ENCODE results near the gene MTMR4.
A peak's percentile ranks its signal among the peaks of the same experiment; 100 is the strongest.
"Not testable (repeated sequence)": the region's sequence is repeated elsewhere in the genome, so short reads cannot be mapped to it uniquely, and the experiment has no call there.

The MTMR4 gene

GRCh38 chr17:58517378-58517927, 3.0 kb upstream of the MTMR4 start:
- TF ChIP-seq JUND (IDR thresholded peaks at IDR 0.05; ENCODE audit: low read depth) = no peak
- peak in 1 of 2 experiments; percentile 64 for DNase-seq (ENCODE audit: low read depth in 1 of 2, low spot score in 1 of 2)
- in situ Hi-C loops (cut with HindIII; ENCODE audit: low pct_unique_long_range_greater_than_20kb, low sequenced_read_pairs) = no loop called here

GRCh38 chr17:58516644-58517377, 2.4 kb upstream of the MTMR4 start:
- in situ Hi-C loops (cut with HindIII; ENCODE audit: low pct_unique_long_range_greater_than_20kb, low sequenced_read_pairs) = no loop called here
- no peak for DNase-seq (ENCODE audit: low read depth in 1 of 2, low spot score in 1 of 2)
- no peak for TF ChIP-seq JUND (IDR thresholded peaks at IDR 0.05; ENCODE audit: low read depth)

GRCh38 chr17:58515286-58515685, 848 bp upstream of the MTMR4 start:
- no peak for DNase-seq (ENCODE audit: low read depth in 1 of 2, low spot score in 1 of 2)
- in situ Hi-C loops (cut with HindIII; ENCODE audit: low pct_unique_long_range_greater_than_20kb, low sequenced_read_pairs) = no loop called here
- no peak for TF ChIP-seq JUND (IDR thresholded peaks at IDR 0.05; ENCODE audit: low read depth)

GRCh38 chr17:58514770-58515157, 326 bp upstream of the MTMR4 start:
- in situ Hi-C loops (cut with HindIII; ENCODE audit: low pct_unique_long_range_greater_than_20kb, low sequenced_read_pairs) = no loop called here
- no peak for DNase-seq (ENCODE audit: low read depth in 1 of 2, low spot score in 1 of 2)
- no peak for TF ChIP-seq JUND (IDR thresholded peaks at IDR 0.05; ENCODE audit: low read depth)

GRCh38 chr17:58513267-58513964, 1.0 kb downstream of the MTMR4 start:
- no peak for TF ChIP-seq JUND (IDR thresholded peaks at IDR 0.05; ENCODE audit: low read depth)
- in situ Hi-C loops (cut with HindIII; ENCODE audit: low pct_unique_long_range_greater_than_20kb, low sequenced_read_pairs) = no loop called here
- DNase-seq (ENCODE audit: low read depth in 1 of 2, low spot score in 1 of 2) = no peak

GRCh38 chr17:58510075-58510474, 4.4 kb downstream of the MTMR4 start:
- in situ Hi-C loops (cut with HindIII; ENCODE audit: low pct_unique_long_range_greater_than_20kb, low sequenced_read_pairs) = no loop called here
- TF ChIP-seq JUND (IDR thresholded peaks at IDR 0.05; ENCODE audit: low read depth) = no peak
- DNase-seq (ENCODE audit: low read depth in 1 of 2, low spot score in 1 of 2) = no peak

- TF ChIP-seq JUND (IDR thresholded peaks at IDR 0.05; ENCODE audit: low read depth) = no peak
- in situ Hi-C loops (cut with HindIII; ENCODE audit: low pct_unique_long_range_greater_than_20kb, low sequenced_read_pairs) = no loop called here
- DNase-seq (ENCODE audit: low read depth in 1 of 2, low spot score in 1 of 2) = no peak
These were observed 5.9 kb downstream of the MTMR4 start for GRCh38 chr17:58508341-58509067.

- no peak for DNase-seq (ENCODE audit: low read depth in 1 of 2, low spot score in 1 of 2)
- in situ Hi-C loops (cut with HindIII; ENCODE audit: low pct_unique_long_range_greater_than_20kb, low sequenced_read_pairs) = no loop called here
- no peak for TF ChIP-seq JUND (IDR thresholded peaks at IDR 0.05; ENCODE audit: low read depth)
These were observed 7.3 kb downstream of the MTMR4 start for GRCh38 chr17:58507123-58507634.

GRCh38 chr17:58506354-58507080, 7.9 kb downstream of the MTMR4 start:
- in situ Hi-C loops (cut with HindIII; ENCODE audit: low pct_unique_long_range_greater_than_20kb, low sequenced_read_pairs) = no loop called here
- TF ChIP-seq JUND (IDR thresholded peaks at IDR 0.05; ENCODE audit: low read depth) = no peak
- no peak for DNase-seq (ENCODE audit: low read depth in 1 of 2, low spot score in 1 of 2)

- in situ Hi-C loops (cut with HindIII; ENCODE audit: low pct_unique_long_range_greater_than_20kb, low sequenced_read_pairs) = no loop called here
- DNase-seq (ENCODE audit: low read depth in 1 of 2, low spot score in 1 of 2) = no peak
These were observed 9.5 kb downstream of the MTMR4 start for GRCh38 chr17:58504826-58505351.

GRCh38 chr17:58503866-58504265, 10.6 kb downstream of the MTMR4 start:
- no peak for TF ChIP-seq JUND (IDR thresholded peaks at IDR 0.05; ENCODE audit: low read depth)
- DNase-seq (ENCODE audit: low read depth in 1 of 2, low spot score in 1 of 2) = no peak
- in situ Hi-C loops (cut with HindIII; ENCODE audit: low pct_unique_long_range_greater_than_20kb, low sequenced_read_pairs) = no loop called here

More at GRCh38 chr17:58504826-58505351, 9.5 kb downstream of the MTMR4 start:
- TF ChIP-seq JUND (IDR thresholded peaks at IDR 0.05; ENCODE audit: low read depth) = no peak

GRCh38 chr17:58503134-58503533, 11.3 kb downstream of the MTMR4 start:
- in situ Hi-C loops (cut with HindIII; ENCODE audit: low pct_unique_long_range_greater_than_20kb, low sequenced_read_pairs); DNase-seq (ENCODE audit: low read depth in 1 of 2, low spot score in 1 of 2): not testable (repeated sequence)
